Fibroblast of lung (primary cell): ENCODE data around the gene RPL36A.

Experiments
- CTCF ChIP-seq, 2 donors: IDR thresholded peaks in 1 of 2; conservative IDR thresholded peaks in 1 of 2; 1 replicate in 1 of 2; 2 replicates in 1 of 2; pipeline ENCODE4 v1.5.1; 2011 to 2012; ENCODE audit warnings: low read length in 2 of 2, control low read depth in 1 of 2, inconsistent platforms in 1 of 2, low read depth in 1 of 2, mild to moderate bottlenecking in 1 of 2
- EZH2 ChIP-seq: IDR thresholded peaks from 2 replicates; pipeline ENCODE4 v1.5.1; 2012; ENCODE audit warnings: low read length, control low read depth, mild to moderate bottlenecking; ENCODE audit errors: missing control alignments

- TF ChIP-seq CTCF (conservative IDR thresholded peaks at IDR 0.05 in 1 of 2, IDR thresholded peaks at IDR 0.05 in 1 of 2; ENCODE audit: low read depth in 1 of 2, low read length in 2 of 2) (no peak), EZH2 (no peak)
Measured at GRCh38 chrX:101362757-101363156, 28.1 kb upstream of the RPL36A start.
